Esophagus squamous epithelium (tissue), 4 donors: Measurements from ENCODE around the gene ZGPAT.

ENCODE experiments used
- POLR2A ChIP-seq, 4 donors: fragments of 450-650 bp; IDR thresholded peaks; one replicate each; pipeline ENCODE4 v1.6.1; 2017; ENCODE audit warnings: antibody characterized with exemption in 4 of 4, mild to moderate bottlenecking in 4 of 4, moderate library complexity in 3 of 4
- TF ChIP-seq, protein P1 (sequence below), 6 experiments: fragments of 450-650 bp in 4 of 6; fragments of 200-600 bp in 2 of 6; sonication (generic) in 2 of 6; IDR thresholded peaks; one replicate each; pipeline ENCODE4 v1.5.1; 2016 to 2019; ENCODE audit warnings: antibody characterized with exemption in 6 of 6, mild to moderate bottlenecking in 4 of 6, moderate library complexity in 4 of 6

DNA sequence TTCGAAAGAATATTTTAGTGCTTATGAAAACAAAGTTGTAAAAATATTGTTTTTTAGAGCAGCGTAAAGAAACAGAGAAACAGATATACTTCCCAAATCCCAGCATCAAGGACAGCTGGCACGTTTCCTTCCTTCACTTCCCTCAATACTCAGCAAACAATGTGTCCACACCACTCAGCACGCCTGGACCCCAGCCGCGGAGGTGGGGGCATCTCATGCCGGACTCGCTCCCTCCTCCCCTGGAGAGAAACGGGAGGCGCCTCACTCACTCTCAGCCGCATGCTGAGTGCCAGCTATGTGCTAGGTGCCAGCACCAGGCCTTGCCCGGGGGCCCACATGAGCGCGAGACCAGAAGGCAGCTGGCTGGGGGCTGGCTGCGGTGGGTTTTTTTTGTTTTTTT lies 66.5 kb downstream of the ZGPAT start:
- TF ChIP-seq, protein P1, sequence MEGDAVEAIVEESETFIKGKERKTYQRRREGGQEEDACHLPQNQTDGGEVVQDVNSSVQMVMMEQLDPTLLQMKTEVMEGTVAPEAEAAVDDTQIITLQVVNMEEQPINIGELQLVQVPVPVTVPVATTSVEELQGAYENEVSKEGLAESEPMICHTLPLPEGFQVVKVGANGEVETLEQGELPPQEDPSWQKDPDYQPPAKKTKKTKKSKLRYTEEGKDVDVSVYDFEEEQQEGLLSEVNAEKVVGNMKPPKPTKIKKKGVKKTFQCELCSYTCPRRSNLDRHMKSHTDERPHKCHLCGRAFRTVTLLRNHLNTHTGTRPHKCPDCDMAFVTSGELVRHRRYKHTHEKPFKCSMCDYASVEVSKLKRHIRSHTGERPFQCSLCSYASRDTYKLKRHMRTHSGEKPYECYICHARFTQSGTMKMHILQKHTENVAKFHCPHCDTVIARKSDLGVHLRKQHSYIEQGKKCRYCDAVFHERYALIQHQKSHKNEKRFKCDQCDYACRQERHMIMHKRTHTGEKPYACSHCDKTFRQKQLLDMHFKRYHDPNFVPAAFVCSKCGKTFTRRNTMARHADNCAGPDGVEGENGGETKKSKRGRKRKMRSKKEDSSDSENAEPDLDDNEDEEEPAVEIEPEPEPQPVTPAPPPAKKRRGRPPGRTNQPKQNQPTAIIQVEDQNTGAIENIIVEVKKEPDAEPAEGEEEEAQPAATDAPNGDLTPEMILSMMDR (IDR thresholded peaks at IDR 0.05): no peak
- no peak for TF ChIP-seq POLR2A (IDR thresholded peaks at IDR 0.05)
